Stomach smooth muscle (tissue), 2 donors: ENCODE measurements around the gene THPO.

Experiments used
- H3K27ac ChIP-seq: one replicate; pipeline ENCODE4 v1.7.0; 2013; ENCODE audit warnings: mild to moderate bottlenecking, low read length, inconsistent platforms
- H3K27me3 ChIP-seq, 2 donors: one replicate each; pipeline ENCODE4 v1.7.0; 2013; ENCODE audit warnings: low read length in 2 of 2; ENCODE audit not compliant: insufficient read depth in 2 of 2, control insufficient read depth in 1 of 2
- H3K36me3 ChIP-seq, 2 donors: one replicate each; pipeline ENCODE4 v1.7.0; 2013; ENCODE audit warnings: low read length in 2 of 2; ENCODE audit not compliant: control insufficient read depth in 2 of 2, insufficient read depth in 2 of 2
- H3K4me1 ChIP-seq: one replicate; pipeline ENCODE4 v1.7.0; 2013; ENCODE audit warnings: low read length; ENCODE audit not compliant: control insufficient read depth, insufficient read depth
- H3K4me3 ChIP-seq, 2 donors: one replicate each; pipeline ENCODE4 v1.7.0; 2013; ENCODE audit warnings: low read length in 2 of 2
- H3K9ac ChIP-seq, 2 donors: one replicate each; pipeline ENCODE4 v1.7.0; 2013; ENCODE audit warnings: low read length in 2 of 2, mild to moderate bottlenecking in 1 of 2
- H3K9me3 ChIP-seq, 2 donors: one replicate each; pipeline ENCODE4 v1.7.0; 2013; ENCODE audit warnings: low read length in 2 of 2; ENCODE audit not compliant: control insufficient read depth in 2 of 2
- donor health status: healthy.
- donor health status: Pancreatic carcinoma.

The THPO gene

GRCh38 chr3:184384856-184385422 is 6.9 kb upstream of the THPO start:
- Histone ChIP-seq H3K4me1 (peaks cover 12% of the 10 kb centered on the region), H3K36me3 (peaks cover 0 to 3% of the 10 kb centered on the region in 2 donors), H3K4me3 (no peak overlapping the region), H3K27ac (no peak overlapping the region), H3K27me3 (peaks cover 2 to 9% of the 10 kb centered on the region in 2 donors), H3K9ac (no peak overlapping the region), H3K9me3 (no peaks in the 10 kb centered on the region)

GRCh38 chr3:184384342-184384741 is 6.3 kb upstream of the THPO start:
- no peak overlapping the region for H3K4me3 ChIP-seq
- peaks cover 0 to 3% of the 10 kb centered on the region in 2 donors for H3K36me3 ChIP-seq
- H3K9ac ChIP-seq: no peak overlapping the region
- H3K4me1 ChIP-seq: peaks cover 15% of the 10 kb centered on the region
- no peaks in the 10 kb centered on the region for H3K9me3 ChIP-seq
- H3K27me3 ChIP-seq: peaks cover 2 to 9% of the 10 kb centered on the region in 2 donors
- H3K27ac ChIP-seq: no peak overlapping the region

GRCh38 chr3:184383033-184383740 is 5.2 kb upstream of the THPO start:
- no peaks in the 10 kb centered on the region for H3K9me3 ChIP-seq
- no peak overlapping the region for H3K4me3 ChIP-seq
- H3K27ac ChIP-seq: no peak overlapping the region
- H3K36me3 ChIP-seq: peaks cover 0 to 2% of the 10 kb centered on the region in 2 donors
- H3K4me1 ChIP-seq: peaks cover 26% of the 10 kb centered on the region
- peaks cover 2 to 13% of the 10 kb centered on the region in 2 donors for H3K27me3 ChIP-seq
- no peak overlapping the region for H3K9ac ChIP-seq

- no peak overlapping the region for H3K9ac ChIP-seq
- H3K4me1 ChIP-seq: peaks cover 33% of the 10 kb centered on the region
- H3K27me3 ChIP-seq: peaks cover 2 to 19% of the 10 kb centered on the region in 2 donors
- H3K36me3 ChIP-seq: peaks cover 0 to 2% of the 10 kb centered on the region in 2 donors
- no peak overlapping the region for H3K27ac ChIP-seq
- H3K9me3 ChIP-seq: no peaks in the 10 kb centered on the region
- H3K4me3 ChIP-seq: no peak overlapping the region
Observed at GRCh38 chr3:184382326-184383032, 4.5 kb upstream of the THPO start.

GRCh38 chr3:184381261-184382224 is 3.5 kb upstream of the THPO start:
- peaks cover 0 to 2% of the 10 kb centered on the region in 2 donors for H3K36me3 ChIP-seq
- peaks cover 2 to 19% of the 10 kb centered on the region in 2 donors for H3K27me3 ChIP-seq
- H3K4me3 ChIP-seq: peak overlapping the region in 1 of 2 donors; percentile 74
- H3K27ac ChIP-seq: no peak overlapping the region
- no peak overlapping the region for H3K9ac ChIP-seq
- H3K9me3 ChIP-seq: no peaks in the 10 kb centered on the region
- peaks cover 33% of the 10 kb centered on the region for H3K4me1 ChIP-seq

- H3K27me3 ChIP-seq: peaks cover 2 to 19% of the 10 kb centered on the region in 2 donors
- H3K9ac ChIP-seq: peak overlapping the region; percentile 47 to 51
- H3K4me1 ChIP-seq: peaks cover 33% of the 10 kb centered on the region
- no peaks in the 10 kb centered on the region for H3K9me3 ChIP-seq
- H3K27ac ChIP-seq: no peak overlapping the region
- H3K36me3 ChIP-seq: peaks cover 0 to under 1% of the 10 kb centered on the region in 2 donors
- peak overlapping the region; percentile 65 to 74 for H3K4me3 ChIP-seq
Observed at GRCh38 chr3:184380627-184381260, 2.7 kb upstream of the THPO start.

- Histone ChIP-seq H3K27me3 (peaks cover 2 to 19% of the 10 kb centered on the region in 2 donors), H3K27ac (no peak overlapping the region)
Observed at GRCh38 chr3:184380185-184380626, 2.2 kb upstream of the THPO start.

GRCh38 chr3:184379358-184380184 is 1.6 kb upstream of the THPO start, which contains the start of gene CHRD:
TSS of gene CHRD (plus strand) at chr3:184380054. CDS start at chr3:184380319, 265 bp downstream.
- Histone ChIP-seq H3K36me3 (no peaks in the 10 kb centered on the region), H3K9ac (peak within 1 kb of the TSS; percentile 54 to 79), H3K4me1 (peaks cover 33% of the 10 kb centered on the region), H3K4me3 (peak within 1 kb of the TSS; percentile 65 to 74), H3K27me3 (peaks cover 2 to 19% of the 10 kb centered on the region in 2 donors), H3K27ac (peak within 1 kb of the TSS; percentile 53), H3K9me3 (no peaks in the 10 kb centered on the region)

More at GRCh38 chr3:184380185-184380626, 2.2 kb upstream of the THPO start:
- Histone ChIP-seq H3K4me3 (peak overlapping the region; percentile 65 to 74), H3K36me3 (no peaks in the 10 kb centered on the region), H3K9ac (no peak overlapping the region), H3K4me1 (peaks cover 33% of the 10 kb centered on the region), H3K9me3 (no peaks in the 10 kb centered on the region)

- Histone ChIP-seq H3K9ac (peak overlapping the region; percentile 54 to 79), H3K4me1 (peaks cover 33% of the 10 kb centered on the region), H3K27me3 (peaks cover 2 to 19% of the 10 kb centered on the region in 2 donors), H3K36me3 (no peaks in the 10 kb centered on the region), H3K27ac (peak overlapping the region; percentile 53), H3K4me3 (peak overlapping the region in 1 of 2 donors; percentile 65), H3K9me3 (no peaks in the 10 kb centered on the region)
Observed at GRCh38 chr3:184378651-184379357, 797 bp upstream of the THPO start.
